ENCODE data around the gene VSTM4.

VSTM4 gene

GRCh38 chr10:49072166-49072885, 43.0 kb downstream of the VSTM4 start:
- in situ Hi-C loops (cut with HindIII; ENCODE audit: low sequenced_read_pairs): no loop called here

- in situ Hi-C loops (cut with HindIII; ENCODE audit: low sequenced_read_pairs): no loop called here
Observed at GRCh38 chr10:49071160-49071761, 44.1 kb downstream of the VSTM4 start.

- in situ Hi-C loops (cut with HindIII; ENCODE audit: low sequenced_read_pairs): no loop called here
Observed at GRCh38 chr10:49070701-49071100, 44.6 kb downstream of the VSTM4 start.

- in situ Hi-C loops (cut with HindIII; ENCODE audit: low sequenced_read_pairs): no loop called here
Observed at GRCh38 chr10:49068672-49069217, 46.6 kb downstream of the VSTM4 start.

- in situ Hi-C loops (cut with HindIII; ENCODE audit: low sequenced_read_pairs): no loop called here
Observed at GRCh38 chr10:49068209-49068608, 47.1 kb downstream of the VSTM4 start.

GRCh38 chr10:49066944-49067730, 48.2 kb downstream of the VSTM4 start:
- in situ Hi-C loops (cut with HindIII; ENCODE audit: low sequenced_read_pairs): no loop called here

GRCh38 chr10:49062229-49062628, 53.1 kb downstream of the VSTM4 start:
- in situ Hi-C loops (cut with HindIII; ENCODE audit: low sequenced_read_pairs): loop anchor here (5.0 kb wide), 1 partner anchor 35 kb away; no protein-coding TSS in a partner anchor

- in situ Hi-C loops (cut with HindIII; ENCODE audit: low sequenced_read_pairs): loop anchor here (5.0 kb wide), 1 partner anchor 36 kb away; no protein-coding TSS in a partner anchor
Observed at GRCh38 chr10:49061667-49062066, 53.7 kb downstream of the VSTM4 start.

- in situ Hi-C loops (cut with HindIII; ENCODE audit: low sequenced_read_pairs): no loop called here
Observed at GRCh38 chr10:49058463-49059255, 56.7 kb downstream of the VSTM4 start.

GRCh38 chr10:49057231-49057880, 58.0 kb downstream of the VSTM4 start:
- in situ Hi-C loops (cut with HindIII; ENCODE audit: low sequenced_read_pairs): no loop called here

GRCh38 chr10:49056356-49056755, 59.0 kb downstream of the VSTM4 start:
- in situ Hi-C loops (cut with HindIII; ENCODE audit: low sequenced_read_pairs): no loop called here

GRCh38 chr10:49055221-49055849, 60.0 kb downstream of the VSTM4 start:
- in situ Hi-C loops (cut with HindIII; ENCODE audit: low sequenced_read_pairs): no loop called here

- in situ Hi-C loops (cut with HindIII; ENCODE audit: low sequenced_read_pairs): no loop called here
Observed at GRCh38 chr10:49054753-49055152, 60.6 kb downstream of the VSTM4 start.

GRCh38 chr10:49053998-49054692, 61.2 kb downstream of the VSTM4 start:
- in situ Hi-C loops (cut with HindIII; ENCODE audit: low sequenced_read_pairs): no loop called here

- in situ Hi-C loops (cut with HindIII; ENCODE audit: low sequenced_read_pairs): no loop called here
Observed at GRCh38 chr10:49053053-49053997, 62.0 kb downstream of the VSTM4 start.

- in situ Hi-C loops (cut with HindIII; ENCODE audit: low sequenced_read_pairs): no loop called here
Observed at GRCh38 chr10:49052069-49052468, 63.3 kb downstream of the VSTM4 start.

GRCh38 chr10:49050906-49051305, 64.4 kb downstream of the VSTM4 start:
- in situ Hi-C loops (cut with HindIII; ENCODE audit: low sequenced_read_pairs): no loop called here

GRCh38 chr10:49050366-49050765, 65.0 kb downstream of the VSTM4 start:
- in situ Hi-C loops (cut with HindIII; ENCODE audit: low sequenced_read_pairs): no loop called here
